ENCODE measurements around the gene POLR3C. TPM values are rescaled to one million over a fixed set of nuclear protein-coding genes. Genes with fewer than 3 reads are reported as not detected.
A peak's percentile ranks its signal among the peaks of the same experiment; 100 is the strongest.

POLR3C gene
- total and polyA plus RNA-seq, 5 donors from 2014 or later, result 30.3 to 52.2 (median 45.8) TPM

DNA sequence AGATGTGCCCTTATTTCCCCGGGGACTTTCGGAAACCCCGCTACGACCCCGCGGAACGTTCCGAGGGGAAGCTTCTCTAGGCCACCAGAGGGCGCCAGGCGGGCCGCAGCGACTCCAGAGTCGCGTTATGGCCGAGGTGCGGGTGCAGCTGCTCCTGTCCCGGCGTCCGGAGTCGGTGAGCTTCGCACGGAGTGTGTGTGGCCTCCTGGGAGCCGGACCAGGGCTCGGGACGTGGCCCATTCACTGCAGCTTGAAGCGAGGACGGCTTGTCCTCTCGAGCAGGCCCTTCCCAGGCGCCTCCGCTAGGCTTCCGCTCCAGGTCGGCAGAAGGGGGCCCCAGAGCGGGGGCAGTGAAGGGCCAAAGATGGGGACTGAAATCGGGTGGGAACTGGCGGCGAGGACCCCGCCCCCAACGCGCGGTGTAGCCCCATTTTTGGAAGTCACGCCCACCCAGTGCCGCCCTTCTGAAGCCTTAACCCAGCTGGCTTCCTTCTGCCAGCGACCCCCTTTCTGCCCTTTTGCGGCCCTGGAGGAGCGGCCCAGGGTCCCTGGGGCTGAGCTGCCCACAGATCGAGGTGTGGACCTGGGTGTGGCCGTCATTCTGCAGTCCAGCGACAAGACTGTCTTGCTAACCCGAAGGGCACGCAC is 21.6 kb downstream of the POLR3C start, which contains the start of gene NUDT17:
TSS of gene NUDT17 (plus strand) at position 117 of the 648 bp plus-strand sequence. CDS start at position 128, 11 bp downstream.
- DNase-seq (peak; percentile 67 to 79 (median 72)), ATAC-seq (ENCODE audit: low read depth in 2 of 2) (peak; percentile 77 to 79)
- peaks cover 26% of the 10 kb centered on the region for H3K36me3 Mint-ChIP-seq
- Histone ChIP-seq H3K9me3 (ENCODE audit: control insufficient read depth in 2 of 2, low read length in 2 of 2) (no peaks in the 10 kb centered on the region), H3K27me3 (ENCODE audit: control insufficient read depth, insufficient read depth, low read length) (no peaks in the 10 kb centered on the region), H3K27ac (ENCODE audit: insufficient read depth, low read length, poor library complexity, severe bottlenecking) (peak within 1 kb of the TSS; percentile 29), H3K4me1 (ENCODE audit: control insufficient read depth, insufficient read depth, low read length, poor library complexity, severe bottlenecking) (peaks cover 16% of the 10 kb centered on the region), H3K4me3 (ENCODE audit: low read depth, low read length) (peak within 1 kb of the TSS; percentile 86), H3K36me3 (ENCODE audit: control insufficient read depth, insufficient read depth, low read length) (peaks cover 34% of the 10 kb centered on the region)
- no peak within 1 kb of the TSS for H3K4me3 Mint-ChIP-seq
- peak within 1 kb of the TSS; percentile 75 to 89 (median 88) for H3K27ac Mint-ChIP-seq
- peaks cover 0 to 8% (median 3%) of the 10 kb centered on the region in 4 donors for H3K4me1 Mint-ChIP-seq
- H3K27me3 Mint-ChIP-seq, result no peaks in the 10 kb centered on the region
- no peaks in the 10 kb centered on the region for H3K9me3 Mint-ChIP-seq

DNA sequence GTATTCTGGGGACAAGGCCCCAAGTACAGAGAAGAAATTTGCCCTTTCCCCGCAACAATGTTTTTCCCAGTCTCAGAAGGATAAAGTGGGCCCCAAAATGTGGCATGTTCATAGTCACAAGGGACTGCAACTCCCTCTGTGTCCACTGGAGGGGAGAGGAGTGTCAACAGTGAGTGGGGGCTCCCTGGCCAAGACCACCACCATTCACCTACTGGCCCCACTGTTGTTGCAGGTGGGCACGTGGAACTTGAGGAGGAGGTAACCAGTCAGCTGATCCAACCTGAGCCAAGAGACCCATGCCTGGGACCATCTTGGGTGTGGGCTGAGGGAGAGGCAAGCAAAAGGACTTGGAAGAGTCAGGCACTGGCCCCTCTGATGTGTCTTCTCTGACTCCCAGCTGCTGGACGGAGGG is 22.2 kb downstream of the POLR3C start:
- Histone ChIP-seq H3K4me1 (ENCODE audit: control insufficient read depth, insufficient read depth, low read length, poor library complexity, severe bottlenecking) (peaks cover 16% of the 10 kb centered on the region), H3K27ac (ENCODE audit: insufficient read depth, low read length, poor library complexity, severe bottlenecking) (no peak overlapping the region), H3K4me3 (ENCODE audit: low read depth, low read length) (peak overlapping the region; percentile 86), H3K27me3 (ENCODE audit: control insufficient read depth, insufficient read depth, low read length) (no peaks in the 10 kb centered on the region), H3K36me3 (ENCODE audit: control insufficient read depth, insufficient read depth, low read length) (peaks cover 32% of the 10 kb centered on the region), H3K9me3 (ENCODE audit: control insufficient read depth in 2 of 2, low read length in 2 of 2) (no peaks in the 10 kb centered on the region)
- peak in 2 of 3 donors; percentile 33 to 53 for DNase-seq
- H3K36me3 Mint-ChIP-seq, result peaks cover 24% of the 10 kb centered on the region
- H3K9me3 Mint-ChIP-seq, result no peaks in the 10 kb centered on the region
- no peak overlapping the region for H3K4me3 Mint-ChIP-seq
- no peaks in the 10 kb centered on the region for H3K27me3 Mint-ChIP-seq
- H3K27ac Mint-ChIP-seq, result peak overlapping the region; percentile 75 to 89 (median 88)
- ATAC-seq (ENCODE audit: low read depth in 2 of 2), result peak; percentile 37 to 38
- peaks cover 0 to 8% (median 3%) of the 10 kb centered on the region in 4 donors for H3K4me1 Mint-ChIP-seq

DNA sequence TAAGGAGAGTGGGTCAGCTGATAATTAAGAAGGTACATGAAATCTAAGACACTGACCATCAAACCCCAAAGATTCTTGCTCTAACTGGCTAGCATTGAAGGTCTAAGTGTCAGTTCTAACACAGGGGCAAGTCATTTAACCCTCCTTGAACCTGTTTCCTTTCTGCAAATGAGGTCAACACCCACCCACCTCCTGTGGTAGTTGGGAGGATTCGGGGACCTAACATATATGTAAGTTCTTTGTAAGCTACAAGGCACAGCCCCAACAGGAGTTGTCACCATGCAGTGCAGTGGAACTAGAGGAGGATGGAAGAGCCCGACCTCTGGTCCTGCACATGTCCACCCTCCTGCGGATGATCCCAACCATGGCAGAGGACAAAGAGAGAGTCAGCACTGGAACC is 23.8 kb downstream of the POLR3C start:
- peaks cover 20% of the 10 kb centered on the region for H3K36me3 Mint-ChIP-seq
- ATAC-seq (ENCODE audit: low read depth in 2 of 2), result no peak
- no peak overlapping the region for H3K27ac ChIP-seq (ENCODE audit: insufficient read depth, low read length, poor library complexity, severe bottlenecking)
- peak overlapping the region in 1 of 4 donors; percentile 33 for H3K4me3 Mint-ChIP-seq
- H3K27ac Mint-ChIP-seq, result peak overlapping the region; percentile 23 to 78 (median 65)
- H3K4me1 Mint-ChIP-seq, result peaks cover 0 to 8% (median 3%) of the 10 kb centered on the region in 4 donors
- H3K27me3 Mint-ChIP-seq, result no peaks in the 10 kb centered on the region
- no peaks in the 10 kb centered on the region for H3K27me3 ChIP-seq (ENCODE audit: control insufficient read depth, insufficient read depth, low read length)
- H3K36me3 ChIP-seq (ENCODE audit: control insufficient read depth, insufficient read depth, low read length), result peaks cover 25% of the 10 kb centered on the region
- no peak for DNase-seq
- peaks cover 16% of the 10 kb centered on the region for H3K4me1 ChIP-seq (ENCODE audit: control insufficient read depth, insufficient read depth, low read length, poor library complexity, severe bottlenecking)
- H3K4me3 ChIP-seq (ENCODE audit: low read depth, low read length), result no peak overlapping the region
- no peaks in the 10 kb centered on the region for H3K9me3 ChIP-seq (ENCODE audit: control insufficient read depth in 2 of 2, low read length in 2 of 2)
- H3K9me3 Mint-ChIP-seq, result no peaks in the 10 kb centered on the region

DNA sequence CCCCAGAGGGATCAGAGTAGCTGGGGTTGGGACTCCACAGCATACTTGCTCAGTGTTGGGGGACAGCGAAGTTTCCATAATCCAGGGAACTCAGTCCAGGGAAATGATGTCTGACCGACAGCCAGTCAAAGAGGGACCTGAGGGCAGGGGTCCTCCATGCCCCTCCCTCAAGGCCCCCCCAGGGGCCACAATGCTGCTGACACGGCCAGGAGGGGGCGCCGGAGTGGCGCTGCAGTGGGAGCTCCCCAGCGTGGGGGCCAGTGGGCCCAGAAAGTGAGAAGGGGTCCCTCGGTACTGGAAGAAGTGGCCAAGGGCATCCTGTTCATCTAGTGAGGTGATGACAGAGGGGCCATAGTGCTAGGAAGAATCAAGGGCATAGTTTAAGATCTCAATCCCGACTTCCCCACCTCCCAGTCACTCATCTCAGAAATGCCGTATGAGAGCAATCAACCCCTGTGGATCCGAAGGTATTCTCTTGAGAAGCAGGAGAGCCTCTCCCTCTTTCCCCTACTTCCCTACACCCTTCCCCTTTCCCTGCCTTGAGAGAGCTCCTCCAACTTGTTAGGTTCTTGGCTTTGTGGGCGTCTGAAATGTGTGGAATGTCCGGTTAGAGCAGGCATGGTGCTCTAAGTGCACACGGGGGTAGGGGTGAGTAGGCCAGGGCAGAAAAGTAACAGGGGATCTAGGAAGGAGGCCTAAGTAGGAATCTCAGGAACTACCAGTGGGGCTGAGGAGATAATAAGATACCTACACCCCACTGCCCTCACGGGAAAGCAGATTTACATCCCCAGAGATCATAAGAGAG is 25.6 kb downstream of the POLR3C start:
- H3K4me3 ChIP-seq (ENCODE audit: low read depth, low read length), result no peak overlapping the region
- H3K27ac ChIP-seq (ENCODE audit: insufficient read depth, low read length, poor library complexity, severe bottlenecking), result no peak overlapping the region
- Mint-ChIP-seq H3K4me1 (peaks cover 0 to 10% (median 3%) of the 10 kb centered on the region in 4 donors), H3K9me3 (no peaks in the 10 kb centered on the region), H3K27ac (peak overlapping the region in 1 of 3 donors; percentile 6), H3K4me3 (peak overlapping the region in 1 of 4 donors; percentile 44), H3K36me3 (peaks cover 30% of the 10 kb centered on the region), H3K27me3 (no peaks in the 10 kb centered on the region)
- DNase-seq (no peak), ATAC-seq (ENCODE audit: low read depth in 2 of 2) (no peak)
- no peaks in the 10 kb centered on the region for H3K9me3 ChIP-seq (ENCODE audit: control insufficient read depth in 2 of 2, low read length in 2 of 2)
- H3K4me1 ChIP-seq (ENCODE audit: control insufficient read depth, insufficient read depth, low read length, poor library complexity, severe bottlenecking), result peaks cover 16% of the 10 kb centered on the region
- H3K27me3 ChIP-seq (ENCODE audit: control insufficient read depth, insufficient read depth, low read length), result no peaks in the 10 kb centered on the region
- H3K36me3 ChIP-seq (ENCODE audit: control insufficient read depth, insufficient read depth, low read length), result peaks cover 32% of the 10 kb centered on the region

DNA sequence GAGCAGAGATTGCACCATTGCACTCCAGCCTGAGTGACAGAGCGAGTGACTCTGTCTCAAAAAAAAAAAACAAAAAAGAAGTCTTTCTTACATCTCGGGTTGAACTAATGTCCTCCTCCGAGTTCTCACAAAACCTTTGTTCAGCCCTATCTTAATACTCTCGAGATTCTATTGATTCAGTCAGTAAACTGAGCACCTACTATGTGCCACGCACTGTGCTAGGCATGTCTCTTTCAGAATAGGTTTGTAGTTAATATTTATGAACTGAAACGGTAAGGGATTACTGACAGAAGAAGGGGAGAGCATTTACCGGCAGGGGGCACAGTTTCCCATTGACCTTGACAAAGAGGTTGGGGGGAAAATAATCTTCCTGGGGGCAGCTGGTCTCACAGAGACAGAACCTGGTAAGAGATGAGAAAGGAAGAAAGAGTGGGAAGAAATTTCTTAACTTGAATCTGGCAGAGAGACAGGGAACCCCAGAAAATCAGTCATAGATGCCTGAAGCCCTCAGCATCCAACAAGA is 31.5 kb downstream of the POLR3C start:
- peaks cover 4% of the 10 kb centered on the region for H3K27me3 Mint-ChIP-seq
- H3K4me3 ChIP-seq (ENCODE audit: low read depth, low read length), result no peak overlapping the region
- peaks cover 38% of the 10 kb centered on the region for H3K36me3 Mint-ChIP-seq
- no peaks in the 10 kb centered on the region for H3K27me3 ChIP-seq (ENCODE audit: control insufficient read depth, insufficient read depth, low read length)
- peaks cover 17% of the 10 kb centered on the region for H3K4me1 ChIP-seq (ENCODE audit: control insufficient read depth, insufficient read depth, low read length, poor library complexity, severe bottlenecking)
- ATAC-seq (ENCODE audit: low read depth in 2 of 2), result no peak
- DNase-seq, result no peak
- H3K4me3 Mint-ChIP-seq, result peak overlapping the region; percentile 34 to 99 (median 70)
- H3K27ac Mint-ChIP-seq, result peak overlapping the region in 2 of 3 donors; percentile 27 to 37
- peaks cover 44% of the 10 kb centered on the region for H3K36me3 ChIP-seq (ENCODE audit: control insufficient read depth, insufficient read depth, low read length)
- no peak overlapping the region for H3K27ac ChIP-seq (ENCODE audit: insufficient read depth, low read length, poor library complexity, severe bottlenecking)
- H3K9me3 Mint-ChIP-seq, result peaks cover 0 to 1% (median 0%) of the 10 kb centered on the region in 7 donors
- peaks cover 0 to 30% (median 12%) of the 10 kb centered on the region in 4 donors for H3K4me1 Mint-ChIP-seq
- H3K9me3 ChIP-seq (ENCODE audit: control insufficient read depth in 2 of 2, low read length in 2 of 2), result no peaks in the 10 kb centered on the region

DNA sequence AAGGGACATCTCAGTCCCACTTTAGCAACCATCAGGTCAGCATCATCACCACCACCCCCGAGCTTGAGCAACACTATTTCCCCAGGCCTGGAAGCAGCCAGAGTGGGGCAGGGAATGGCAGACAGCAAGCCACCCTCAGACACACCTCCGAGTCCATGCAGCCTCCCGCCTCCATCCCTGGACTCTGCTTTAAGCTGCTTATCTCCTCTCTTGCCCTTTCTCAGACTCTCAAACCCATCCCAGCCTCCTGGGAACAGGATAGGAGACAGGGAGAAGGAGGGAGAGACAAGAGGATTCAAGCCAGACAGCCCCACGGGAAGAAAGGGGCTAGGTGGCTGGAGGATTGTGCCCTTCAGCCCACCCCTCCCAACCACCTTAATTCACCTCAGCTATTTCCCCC is 33.2 kb downstream of the POLR3C start:
- H3K36me3 Mint-ChIP-seq, result peaks cover 29% of the 10 kb centered on the region

DNA sequence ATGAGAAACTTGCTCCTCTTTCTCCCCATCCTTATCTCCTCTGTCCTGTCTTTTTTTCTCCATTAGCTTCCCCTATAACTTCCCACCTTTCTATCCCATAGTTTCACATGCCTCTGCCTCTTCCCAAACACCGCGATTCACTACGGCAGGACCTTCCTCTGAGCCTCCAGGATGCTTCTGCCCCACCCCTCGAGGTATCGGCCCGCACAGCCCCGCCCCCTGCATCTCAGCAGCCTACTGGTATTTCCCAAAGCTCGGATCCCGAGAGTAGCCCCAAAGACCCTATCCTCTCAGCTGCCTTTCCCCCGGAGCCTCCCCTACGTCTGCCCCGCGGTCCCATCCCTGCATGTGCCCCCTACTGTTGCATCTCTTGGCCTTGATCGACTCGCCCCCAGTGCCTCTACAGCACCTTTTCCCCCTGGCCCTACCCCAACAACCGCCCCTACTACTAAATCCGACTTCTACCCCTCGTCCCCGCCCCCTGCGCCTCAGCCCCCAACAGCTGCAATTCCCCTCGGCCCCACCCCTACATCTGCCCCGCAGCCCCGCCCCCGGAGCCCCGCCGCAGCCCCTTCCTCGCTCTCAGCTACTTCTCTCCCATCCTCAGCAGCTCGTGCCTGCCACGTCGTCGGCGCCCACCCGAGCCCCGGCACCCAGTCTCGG is 34.4 kb downstream of the POLR3C start:
- Mint-ChIP-seq H3K36me3 (peaks cover 24% of the 10 kb centered on the region), H3K4me1 (peaks cover 0 to 30% (median 12%) of the 10 kb centered on the region in 4 donors), H3K4me3 (peak overlapping the region; percentile 90 to 99 (median 96)), H3K27me3 (peaks cover 12% of the 10 kb centered on the region), H3K9me3 (peaks cover 0 to 1% (median 0%) of the 10 kb centered on the region in 7 donors), H3K27ac (peak overlapping the region; percentile 74 to 93 (median 92))
- Histone ChIP-seq H3K4me3 (ENCODE audit: low read depth, low read length) (peak overlapping the region; percentile 89), H3K9me3 (ENCODE audit: control insufficient read depth in 2 of 2, low read length in 2 of 2) (no peaks in the 10 kb centered on the region), H3K27ac (ENCODE audit: insufficient read depth, low read length, poor library complexity, severe bottlenecking) (peak overlapping the region; percentile 65), H3K36me3 (ENCODE audit: control insufficient read depth, insufficient read depth, low read length) (peaks cover 30% of the 10 kb centered on the region), H3K4me1 (ENCODE audit: control insufficient read depth, insufficient read depth, low read length, poor library complexity, severe bottlenecking) (peaks cover 17% of the 10 kb centered on the region), H3K27me3 (ENCODE audit: control insufficient read depth, insufficient read depth, low read length) (no peaks in the 10 kb centered on the region)
- DNase-seq (peak in 2 of 3 donors; percentile 48 to 72), ATAC-seq (ENCODE audit: low read depth in 2 of 2) (peak; percentile 44 to 49)

More for the DNA sequence above, 33.2 kb downstream of the POLR3C start:
- Mint-ChIP-seq H3K27ac (no peak overlapping the region), H3K9me3 (peaks cover 0 to 1% (median 0%) of the 10 kb centered on the region in 7 donors), H3K4me1 (peaks cover 0 to 30% (median 12%) of the 10 kb centered on the region in 4 donors), H3K27me3 (peaks cover 10% of the 10 kb centered on the region), H3K4me3 (peak overlapping the region in 3 of 4 donors; percentile 41 to 99 (median 97))
- H3K4me1 ChIP-seq (ENCODE audit: control insufficient read depth, insufficient read depth, low read length, poor library complexity, severe bottlenecking), result peaks cover 17% of the 10 kb centered on the region
- peaks cover 35% of the 10 kb centered on the region for H3K36me3 ChIP-seq (ENCODE audit: control insufficient read depth, insufficient read depth, low read length)
- no peaks in the 10 kb centered on the region for H3K27me3 ChIP-seq (ENCODE audit: control insufficient read depth, insufficient read depth, low read length)
- no peak overlapping the region for H3K27ac ChIP-seq (ENCODE audit: insufficient read depth, low read length, poor library complexity, severe bottlenecking)
- no peaks in the 10 kb centered on the region for H3K9me3 ChIP-seq (ENCODE audit: control insufficient read depth in 2 of 2, low read length in 2 of 2)
- ATAC-seq (ENCODE audit: low read depth in 2 of 2) (no peak), DNase-seq (no peak)
- no peak overlapping the region for H3K4me3 ChIP-seq (ENCODE audit: low read depth, low read length)

Data from CD4-positive, CD25-positive, alpha-beta regulatory T cell (primary cell).